Dedifferentiated amniotic fluid mesenchymal stem cell (primary cell): ENCODE data around the gene ANO2.

Experiments used
- DNase-seq: peaks from one replicate; pipeline ENCODE4 v3.0.0-alpha.2; 2016; ENCODE audit errors: extremely low spot score

Gene ANO2

GRCh38 chr12:5516371-5517241 is 428.5 kb downstream of the ANO2 start:
- DNase-seq, result no peak

- DNase-seq, result no peak
Observed at GRCh38 chr12:5515458-5515857, 429.6 kb downstream of the ANO2 start.

- DNase-seq, result no peak
Observed at GRCh38 chr12:5514545-5514944, 430.5 kb downstream of the ANO2 start.

- no peak for DNase-seq
Observed at GRCh38 chr12:5514016-5514415, 431.0 kb downstream of the ANO2 start.

GRCh38 chr12:5513406-5513805 is 431.7 kb downstream of the ANO2 start:
- DNase-seq, result no peak
